GM21526 (cell line): ENCODE results near the gene HEXIM1.

Source experiments
- ATAC-seq: cut with Tn5 transposase; IDR thresholded peaks from one replicate; pipeline ENCODE4 v1.9.1; 2021; ENCODE audit warnings: moderate library complexity; ENCODE audit not compliant: unreplicated experiment, low FRiP score

The HEXIM1 gene, protein sequence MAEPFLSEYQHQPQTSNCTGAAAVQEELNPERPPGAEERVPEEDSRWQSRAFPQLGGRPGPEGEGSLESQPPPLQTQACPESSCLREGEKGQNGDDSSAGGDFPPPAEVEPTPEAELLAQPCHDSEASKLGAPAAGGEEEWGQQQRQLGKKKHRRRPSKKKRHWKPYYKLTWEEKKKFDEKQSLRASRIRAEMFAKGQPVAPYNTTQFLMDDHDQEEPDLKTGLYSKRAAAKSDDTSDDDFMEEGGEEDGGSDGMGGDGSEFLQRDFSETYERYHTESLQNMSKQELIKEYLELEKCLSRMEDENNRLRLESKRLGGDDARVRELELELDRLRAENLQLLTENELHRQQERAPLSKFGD

DNA sequence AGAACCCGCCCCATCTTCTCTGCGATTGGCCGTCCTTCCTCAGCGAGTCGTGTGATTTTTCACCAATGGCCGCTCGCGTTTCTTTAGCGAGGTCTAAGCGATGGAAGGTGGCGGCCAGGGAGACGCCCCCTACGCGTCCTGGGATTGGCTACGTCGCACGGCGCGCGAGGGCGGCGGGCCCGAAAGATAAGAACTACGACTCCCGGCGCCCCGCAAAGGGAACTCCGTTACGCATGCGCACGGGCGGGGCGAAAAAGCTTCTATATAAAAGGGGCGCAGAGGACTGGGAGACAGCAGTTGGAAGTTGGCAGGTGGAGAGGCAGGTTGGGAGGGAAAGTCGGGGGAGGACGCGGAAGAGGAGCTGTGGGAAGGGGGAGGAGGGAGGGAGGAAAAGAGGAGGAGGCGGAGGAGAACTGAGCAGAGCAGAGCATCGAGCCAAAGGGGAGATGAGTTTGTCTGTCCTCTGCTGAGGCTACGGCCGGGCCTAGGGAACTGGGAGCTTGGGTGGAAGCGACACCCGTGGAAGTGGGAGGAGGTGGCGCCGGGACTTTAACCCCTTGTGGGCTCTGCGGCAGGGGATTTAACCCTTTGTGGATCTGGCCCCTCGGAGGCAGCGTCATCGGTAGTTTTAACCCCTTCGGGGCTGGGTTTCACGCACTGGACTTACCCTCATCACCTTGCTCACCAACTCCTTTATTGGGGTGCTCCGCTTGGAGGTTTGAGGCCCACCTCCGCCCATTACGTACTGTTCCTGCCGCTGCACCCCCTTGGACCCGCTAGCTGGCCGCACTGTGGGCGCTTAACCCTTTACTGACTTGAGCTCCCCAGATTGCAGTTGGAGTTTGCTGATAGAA, at the start of gene HEXIM1:
Gene HEXIM1, plus strand, starts transcription at position 293 of the 854 bp plus-strand sequence. CDS start 716 bp downstream, outside the sequence.
- peak; percentile 58 for ATAC-seq

DNA sequence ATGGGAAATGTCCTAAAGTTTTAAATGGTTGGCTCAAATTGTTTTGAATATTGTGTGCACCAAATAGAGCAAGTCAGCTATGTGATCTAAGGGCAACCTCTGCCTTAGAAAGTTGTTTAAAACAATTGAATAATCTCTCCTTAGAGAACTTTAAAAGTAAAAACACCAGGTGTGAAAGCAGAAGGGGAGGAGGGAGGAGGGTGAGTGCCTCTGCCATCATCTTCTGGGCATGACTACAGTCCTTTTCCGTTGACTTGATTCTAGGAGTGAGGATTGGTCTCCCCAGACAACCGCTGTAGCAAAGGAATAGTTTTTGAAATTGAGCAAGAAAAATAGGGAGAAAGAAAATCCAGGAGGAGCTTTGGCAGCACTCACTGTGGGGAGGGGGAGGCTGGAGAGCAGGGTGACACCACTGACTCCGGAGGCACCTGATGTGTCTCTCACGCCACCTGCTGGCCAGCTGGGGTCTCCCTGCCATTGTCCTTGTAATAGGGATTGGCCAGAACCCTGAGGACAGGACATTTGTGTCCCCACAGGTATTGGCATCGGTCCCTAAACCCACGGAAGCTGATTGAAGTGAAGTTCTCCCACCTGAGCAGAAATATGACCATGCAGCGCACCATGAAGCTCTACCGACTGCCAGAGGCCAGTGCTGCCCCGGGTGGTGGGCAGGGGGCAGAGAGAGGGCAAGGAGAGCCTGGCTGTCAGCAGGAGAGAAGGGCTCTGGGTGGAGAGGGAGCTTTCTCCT, 49.2 kb upstream of the HEXIM1 start:
- no peak for ATAC-seq

DNA sequence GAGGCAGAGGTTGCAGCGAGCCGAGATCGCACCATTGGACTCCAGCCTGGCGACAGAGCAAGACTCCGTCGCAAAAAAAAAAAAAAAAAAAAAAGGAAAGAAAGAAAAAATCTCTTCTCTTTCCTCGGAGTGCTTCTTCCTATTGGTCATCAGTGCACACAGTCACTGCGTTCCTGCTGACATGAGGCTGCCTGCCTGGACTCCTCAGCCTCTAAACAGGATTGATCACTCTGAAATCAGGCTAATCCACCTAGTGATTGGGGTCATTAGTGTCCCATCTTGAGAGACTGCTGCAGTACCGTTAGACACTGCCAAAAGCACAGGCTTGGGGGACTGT, 46.8 kb upstream of the HEXIM1 start:
- ATAC-seq: no peak

DNA sequence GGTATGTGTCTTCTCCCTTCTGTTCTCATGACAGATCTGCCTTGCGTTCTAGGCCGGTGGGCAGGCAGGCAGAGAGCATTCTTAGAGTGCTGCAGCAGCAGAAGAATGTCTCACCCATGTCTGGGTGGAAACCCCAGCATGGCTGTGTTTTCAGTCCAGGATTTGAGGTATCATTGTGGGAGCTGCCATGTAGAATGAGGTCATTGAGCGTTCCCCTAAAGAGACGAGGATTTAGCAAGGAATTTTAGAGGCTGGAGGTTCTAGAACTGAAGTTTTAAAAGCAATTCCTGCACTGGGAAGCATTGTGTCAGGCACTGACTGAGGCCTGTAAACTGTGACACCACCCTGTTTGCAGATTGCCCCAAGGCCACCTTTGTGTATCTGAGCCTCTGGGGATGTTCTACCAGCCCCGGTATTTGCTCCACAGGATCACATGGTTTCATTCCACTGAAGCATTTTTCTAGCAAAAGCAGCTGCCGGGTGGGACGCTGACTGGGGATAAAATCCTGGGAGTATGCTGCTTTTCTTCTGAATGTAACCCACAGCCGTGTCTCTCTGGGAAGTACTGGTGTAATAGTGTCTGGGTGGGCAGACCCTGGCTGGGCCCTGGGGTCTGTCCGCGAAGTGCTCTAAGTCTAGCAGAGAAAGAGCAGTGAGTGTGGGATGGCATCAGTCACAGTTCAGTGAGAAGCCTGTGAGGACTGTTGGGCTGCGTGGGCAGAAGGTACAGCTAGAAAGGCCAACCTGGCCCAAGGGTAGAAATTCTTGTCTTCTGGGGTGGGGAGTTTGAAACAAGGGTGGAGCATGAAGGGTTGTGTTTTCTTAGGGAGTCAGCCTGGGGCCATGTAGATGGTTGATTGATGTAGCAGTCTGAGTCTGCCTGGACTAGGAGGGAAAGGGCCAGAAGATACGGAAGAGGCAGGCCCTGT, 46.1 kb upstream of the HEXIM1 start:
- ATAC-seq: no peak

DNA sequence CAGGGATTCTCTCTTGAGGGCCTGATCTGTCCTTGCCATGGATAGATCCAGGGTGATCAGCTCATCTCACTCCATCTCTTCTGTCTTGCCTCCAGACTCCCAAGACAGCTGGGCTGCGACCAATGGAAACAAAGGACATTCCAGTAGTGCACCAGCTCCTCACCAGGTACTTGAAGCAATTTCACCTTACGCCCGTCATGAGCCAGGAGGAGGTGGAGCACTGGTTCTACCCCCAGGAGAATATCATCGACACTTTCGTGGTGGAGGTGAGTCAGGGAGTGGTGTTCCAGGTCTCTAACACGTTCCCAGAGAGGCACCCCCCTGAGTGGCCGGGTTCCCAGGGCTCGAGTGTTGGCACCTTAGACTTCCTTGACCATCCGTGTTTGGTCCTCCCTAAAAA, 45.4 kb upstream of the HEXIM1 start:
- ATAC-seq: no peak

DNA sequence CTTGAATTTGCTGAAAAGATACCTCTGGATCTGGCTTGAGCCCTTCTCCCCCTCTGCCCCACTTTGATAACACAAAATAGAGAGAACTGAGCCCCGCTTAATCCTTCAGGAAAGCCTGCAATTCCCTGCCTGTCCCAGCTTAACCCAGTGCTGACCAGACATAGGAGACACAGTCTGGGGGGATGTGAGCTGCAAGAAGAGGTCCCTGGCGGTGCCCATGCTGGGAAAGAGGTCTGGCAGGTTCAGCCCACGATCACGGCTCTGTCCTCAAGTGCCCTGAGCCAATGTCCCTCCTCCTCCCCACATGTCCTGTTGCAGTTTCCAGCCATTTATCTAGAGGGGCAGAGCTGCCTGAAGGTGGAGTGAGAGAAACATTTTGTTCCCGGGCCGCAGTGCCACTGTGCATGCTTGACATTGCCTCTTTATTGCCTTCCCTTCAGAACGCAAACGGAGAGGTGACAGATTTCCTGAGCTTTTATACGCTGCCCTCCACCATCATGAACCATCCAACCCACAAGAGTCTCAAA, 44.9 kb upstream of the HEXIM1 start:
- no peak for ATAC-seq

DNA sequence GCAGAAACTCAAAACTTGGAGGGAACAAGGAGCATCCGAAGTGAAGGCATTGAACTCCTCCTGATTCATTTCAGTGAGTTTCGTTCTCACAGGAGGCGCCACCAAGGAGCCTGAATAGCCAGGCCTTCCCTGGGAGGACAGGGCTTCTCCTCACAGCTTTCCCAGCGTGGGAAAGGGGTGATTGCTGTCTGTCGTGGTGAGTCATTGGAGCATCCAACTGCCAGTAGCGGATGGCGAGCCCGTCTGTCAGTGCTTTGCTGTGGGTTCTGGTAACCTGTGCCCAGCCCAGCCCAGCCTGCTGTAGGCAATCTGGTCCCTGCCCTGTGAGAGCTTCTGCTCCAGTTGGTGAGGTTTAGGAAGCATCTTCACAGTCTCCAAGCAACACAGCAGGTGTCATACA, 44.2 kb upstream of the HEXIM1 start:
- no peak for ATAC-seq

DNA sequence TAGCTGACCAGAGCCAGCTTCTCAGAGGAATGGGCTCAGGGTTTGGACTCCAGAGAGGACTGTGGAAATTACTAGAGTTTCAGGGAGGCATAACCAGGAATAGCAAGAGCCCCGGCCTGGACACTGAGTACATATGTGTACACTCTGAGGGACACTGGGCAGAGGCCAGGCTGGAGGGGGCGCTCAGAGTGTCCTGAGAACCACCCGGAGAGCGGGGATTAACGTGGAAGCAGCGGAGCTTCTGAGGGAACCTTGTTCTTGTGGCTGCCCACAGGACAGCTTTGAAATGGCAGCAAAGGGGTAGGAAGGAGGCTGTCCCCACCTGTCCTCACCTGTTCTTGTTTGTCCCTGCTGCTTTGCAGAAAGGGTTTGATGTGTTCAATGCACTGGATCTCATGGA, 43.8 kb upstream of the HEXIM1 start:
- ATAC-seq: no peak

DNA sequence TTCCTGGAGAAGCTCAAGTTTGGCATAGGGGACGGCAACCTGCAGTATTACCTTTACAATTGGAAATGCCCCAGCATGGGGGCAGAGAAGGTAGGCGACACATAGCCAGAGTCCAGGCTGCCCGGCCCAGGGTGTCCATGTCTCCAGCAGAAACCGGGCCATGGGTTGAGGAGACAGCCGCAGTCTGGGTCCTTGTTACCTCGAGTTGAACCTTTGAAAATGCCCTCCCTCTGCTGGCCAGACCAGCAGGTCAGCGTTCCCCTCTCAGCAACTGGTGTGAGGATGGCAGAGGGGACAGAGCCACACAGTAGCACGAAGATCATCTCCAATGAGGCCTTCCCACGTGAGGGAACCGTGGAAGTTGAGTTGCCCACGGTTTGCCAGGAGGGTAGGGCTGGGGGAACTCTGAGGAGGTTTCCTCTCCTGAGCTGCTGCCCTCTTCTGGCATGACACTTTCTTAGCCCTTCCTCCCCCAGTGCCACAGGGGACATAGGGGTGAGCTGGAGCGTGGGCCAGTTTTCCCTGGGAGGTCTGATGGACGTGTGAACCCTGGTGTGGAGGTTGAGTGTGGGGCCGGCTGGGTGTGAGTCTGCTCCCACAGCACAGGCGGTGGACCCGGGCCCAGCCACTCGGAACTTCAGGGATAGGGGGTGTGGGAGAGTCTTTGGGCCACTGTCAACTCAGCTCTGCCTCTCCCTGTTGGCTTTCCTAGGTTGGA, 43.2 kb upstream of the HEXIM1 start:
- ATAC-seq: no peak

DNA sequence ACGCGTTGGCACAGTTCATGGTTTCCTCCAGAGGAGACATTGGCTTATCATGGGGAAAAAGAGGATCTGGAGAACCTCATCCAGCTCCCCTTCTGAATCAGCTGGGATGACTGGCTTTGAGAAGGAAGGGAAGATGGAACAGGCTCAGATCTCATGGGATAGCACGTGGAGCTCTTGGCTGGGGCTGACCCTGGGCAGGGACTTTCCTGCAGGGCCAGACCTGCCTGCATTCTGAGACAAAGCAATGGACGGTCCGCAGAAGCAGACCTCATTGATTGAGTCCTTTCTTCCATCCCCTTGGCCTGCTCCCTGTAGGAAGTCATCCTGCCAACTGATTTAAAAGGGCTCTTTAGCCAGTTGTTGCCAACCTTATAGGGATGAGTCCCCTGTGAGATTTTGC, 42.2 kb upstream of the HEXIM1 start:
- no peak for ATAC-seq

DNA sequence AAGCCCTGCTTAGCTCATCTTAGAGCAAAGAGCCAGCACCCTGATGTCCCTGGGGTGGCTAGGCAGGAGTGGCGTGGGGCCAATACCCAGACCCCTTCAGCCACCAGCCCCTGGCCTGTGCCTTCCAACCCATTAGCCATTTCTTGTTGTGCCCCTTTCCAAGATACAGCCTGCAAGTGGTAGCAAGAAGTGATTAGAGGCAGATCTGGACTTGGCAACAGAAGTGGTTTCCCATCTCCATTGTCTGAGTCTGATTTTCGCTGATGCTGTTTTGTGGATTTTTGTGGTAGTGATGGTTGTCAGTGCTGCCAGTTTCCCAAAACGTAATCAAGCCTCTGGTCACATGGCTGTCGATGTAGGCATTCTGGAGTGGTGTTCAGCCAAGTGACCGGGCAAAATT, 41.7 kb upstream of the HEXIM1 start:
- ATAC-seq: no peak

DNA sequence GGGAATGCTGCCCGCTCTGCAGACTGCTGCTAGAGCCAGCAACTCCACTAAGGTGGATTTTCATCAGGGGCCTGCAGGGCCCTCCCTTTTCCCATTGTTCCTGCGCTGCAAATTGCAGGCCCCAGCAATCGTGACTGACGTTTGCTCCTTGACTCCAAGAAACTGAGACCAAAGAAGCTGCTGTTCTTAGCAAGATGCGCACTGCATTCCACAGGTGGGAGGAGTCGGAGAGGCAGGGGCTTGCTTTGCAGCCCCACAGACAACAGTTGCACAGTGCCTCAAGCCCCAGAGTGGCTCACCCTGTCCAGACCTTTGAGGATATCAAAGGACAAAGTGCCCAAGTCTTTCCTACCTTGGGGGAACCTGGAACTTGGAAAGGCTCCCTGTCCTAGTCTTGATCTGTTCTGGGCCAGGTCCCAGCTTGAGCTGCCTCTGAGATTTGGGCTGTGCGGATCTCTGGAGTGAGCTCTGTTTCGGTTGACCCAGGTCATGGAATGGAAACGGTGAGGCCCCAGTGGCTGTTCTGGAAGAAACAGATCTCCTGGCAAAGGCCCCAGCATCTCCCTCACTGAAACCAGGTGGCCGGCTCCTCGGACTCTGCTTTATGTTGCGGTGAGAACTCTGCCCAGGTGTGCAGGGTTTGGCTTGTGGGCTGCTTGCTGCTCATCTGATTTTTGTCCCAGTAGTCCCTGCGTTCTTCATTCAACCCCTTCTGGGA, 40.8 kb upstream of the HEXIM1 start:
- ATAC-seq: no peak

DNA sequence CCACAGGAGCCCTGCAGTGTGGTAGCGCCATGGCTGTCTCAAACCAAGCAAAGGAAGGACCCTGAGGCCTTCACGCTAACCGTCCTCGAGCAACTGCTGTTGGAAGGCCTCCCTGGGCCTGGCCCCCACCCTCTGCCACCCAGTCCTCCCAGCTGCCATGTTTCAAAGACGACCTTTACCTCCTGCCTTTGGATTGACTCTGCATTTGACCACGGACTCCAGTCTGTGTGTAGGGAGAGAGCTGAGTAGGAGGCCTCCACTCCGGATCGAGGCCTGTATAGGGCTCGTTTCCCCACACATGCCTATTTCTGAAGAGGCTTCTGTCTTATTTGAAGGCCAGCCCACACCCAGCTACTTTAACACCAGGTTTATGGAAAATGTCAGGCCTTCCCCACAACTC, 40.2 kb upstream of the HEXIM1 start:
- no peak for ATAC-seq

DNA sequence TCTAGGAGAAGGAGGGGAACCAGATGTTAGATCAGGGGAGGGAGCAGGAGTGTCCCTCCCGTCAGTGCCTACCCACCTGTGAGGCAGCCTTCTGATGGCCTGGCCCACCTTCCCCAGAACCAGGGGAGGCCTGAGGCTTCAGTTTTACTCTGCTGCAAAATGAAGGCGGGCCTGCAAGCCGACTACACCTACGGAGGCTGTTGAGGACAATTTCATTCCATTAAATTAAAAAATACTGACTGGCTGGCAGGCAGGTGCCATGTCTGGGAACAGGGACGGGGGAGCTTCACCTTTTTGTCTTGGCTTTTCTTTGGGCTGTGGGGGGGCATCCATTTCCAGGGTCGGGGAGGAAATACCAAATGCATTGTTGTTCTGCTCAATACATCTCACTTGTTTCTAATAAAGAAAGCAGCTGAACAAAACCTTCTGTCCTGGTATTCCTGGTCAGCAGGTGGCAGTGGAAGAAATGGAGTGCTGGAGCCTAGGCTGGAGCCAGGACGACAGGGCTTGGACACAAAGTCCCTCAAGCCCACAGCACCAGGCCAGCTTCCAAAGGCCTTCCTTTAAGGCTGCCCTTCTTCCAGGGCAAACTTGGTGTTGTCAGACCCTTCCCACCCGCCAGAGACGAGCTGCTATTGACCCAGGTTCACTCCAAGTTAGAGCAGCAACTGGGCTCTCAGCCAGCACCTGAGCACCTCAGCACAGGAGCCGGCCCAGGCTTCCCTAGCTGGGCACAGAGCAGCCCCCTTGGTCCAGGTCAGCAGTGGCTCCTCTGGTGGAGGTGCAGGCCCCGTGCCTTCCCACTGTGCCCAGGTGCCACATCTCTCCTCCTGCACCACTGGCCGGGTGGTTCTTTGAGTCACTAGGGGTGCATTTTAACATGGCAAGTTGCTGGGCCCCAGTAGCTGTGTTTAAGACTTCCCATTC, 39.4 kb upstream of the HEXIM1 start:
- ATAC-seq: no peak

DNA sequence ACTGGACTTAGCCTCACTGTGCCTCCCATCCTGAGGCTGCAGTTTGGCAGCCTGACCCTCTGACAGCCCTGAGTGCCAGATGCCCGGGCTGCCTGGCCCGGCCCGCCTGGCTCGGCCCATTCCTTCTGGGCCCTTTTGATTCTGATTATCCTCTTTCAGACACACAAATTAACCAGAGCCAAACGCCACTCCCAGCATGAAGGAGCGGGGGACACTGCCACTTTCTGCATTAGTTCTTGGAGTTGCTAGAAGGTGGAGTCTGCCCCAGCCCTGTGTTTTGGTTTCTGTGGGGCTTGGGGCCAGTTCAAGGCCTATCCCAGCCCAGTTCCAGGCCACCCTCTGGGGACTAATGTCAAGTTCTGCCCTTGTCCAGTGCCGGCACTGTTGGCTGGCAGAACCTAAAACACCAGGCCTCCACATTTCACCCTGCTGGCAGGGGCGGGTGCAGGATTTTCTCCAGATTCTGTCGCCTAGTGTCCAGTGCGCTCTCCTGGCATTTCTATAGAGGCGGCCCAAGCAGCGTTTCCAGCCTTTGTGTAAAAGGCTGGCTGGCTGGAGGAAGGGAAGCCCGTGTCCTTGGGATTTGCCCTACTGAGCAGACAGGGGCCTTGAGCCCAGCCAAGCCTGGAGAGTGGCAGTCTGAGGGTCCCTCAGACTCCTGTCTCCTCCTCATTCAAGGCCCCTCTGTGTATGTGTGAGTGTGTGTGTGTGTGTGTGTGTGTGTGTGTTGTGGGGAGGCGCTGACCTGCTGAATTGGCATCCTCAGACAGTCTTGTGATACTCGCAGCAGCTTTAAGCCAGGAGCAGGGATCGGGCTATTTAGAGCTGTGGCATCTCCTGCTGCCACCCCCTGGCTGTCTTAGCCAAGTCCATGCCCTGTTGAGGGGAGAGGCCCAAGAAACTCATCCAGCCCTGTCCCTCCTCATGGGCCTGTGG, 37.3 kb upstream of the HEXIM1 start:
- ATAC-seq: no peak

DNA sequence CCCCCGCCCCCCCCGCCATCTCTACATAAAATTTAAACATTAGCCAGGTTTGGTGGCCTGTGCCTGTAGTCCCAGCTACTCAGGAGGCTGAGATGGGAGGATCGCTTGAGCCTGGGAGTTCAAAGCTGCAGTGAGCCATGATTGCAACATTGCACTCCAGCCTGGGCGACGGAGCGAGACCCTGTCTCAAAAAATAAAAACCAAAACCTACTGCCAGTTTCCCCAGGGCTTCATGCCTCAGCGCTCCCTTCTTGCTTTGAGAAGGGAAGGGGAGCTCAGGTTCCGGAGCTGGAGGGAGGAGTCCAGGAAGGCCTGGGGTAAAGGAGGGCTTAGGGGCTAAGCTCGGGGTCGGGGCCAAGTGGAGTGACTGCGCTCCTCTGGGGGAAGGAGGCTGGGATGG, 36.4 kb upstream of the HEXIM1 start:
- ATAC-seq: no peak
